HepG2 (cell line): ENCODE results near the gene ABI3. TPM values are rescaled to one million over a fixed set of nuclear protein-coding genes. Genes with fewer than 3 reads are reported as not detected.

ENCODE experiments used
- ATAC-seq: fragments of 200-7000 bp; cut with Tn5 transposase; 3 replicates; pipeline ENCODE4 v1.9.1; 2020; ENCODE audit warnings: mild to moderate bottlenecking, moderate library complexity
- BruUV-seq: library from RNA; stranded (reverse); fragments of 400-500 nt; replicated peaks from 2 replicates; lab custom pipeline; 2021; lab: Mats Ljungman, UMichigan
- CTCF ChIA-PET: fragments of 300-600 bp; formaldehyde crosslinking; extraction: SDS; loops from one replicate; lab custom pipeline; 2021; ENCODE audit warnings: low total read pairs, inconsistent platforms, low intra/inter-chr PET ratio; lab: Yijun Ruan, JAX
- POLR2A ChIA-PET: fragments of 350-600 bp; sonication (Branson Sonifier 250); formaldehyde crosslinking; loops from one replicate; lab custom pipeline; 2020; ENCODE audit warnings: antibody characterized with exemption, inconsistent platforms; lab: Yijun Ruan, JAX
- DNase-seq: peaks from one replicate; pipeline ENCODE4 v3.0.0-alpha.2; 2015; ENCODE audit warnings: low spot score
- FAIRE-seq: peaks from 3 replicates; lab custom pipeline; 2011; peaks lifted over from hg19 to GRCh38; lab: Jason Lieb, UNC
- H2AFZ ChIP-seq: one replicate; pipeline ENCODE4 v1.6.1; 2011; ENCODE audit warnings: low read length, inconsistent platforms
- H3K27ac ChIP-seq: fragments of 300-600 bp; 3 replicates; pipeline ENCODE4 v1.8.0; 2011; ENCODE audit warnings: mixed run types, mild to moderate bottlenecking, mixed read lengths, low read length, inconsistent platforms; ENCODE audit not compliant: insufficient read depth; ENCODE audit errors: extremely low read length
- H3K27me3 ChIP-seq, 2 experiments: fragments of 200-600 bp in 1 of 2; 2 replicates in 1 of 2; 3 replicates in 1 of 2; pipeline versions ENCODE4 v1.6.0 to v1.8.0; 2011; ENCODE audit warnings: low read length in 2 of 2, mild to moderate bottlenecking in 2 of 2, moderate library complexity in 2 of 2, inconsistent platforms in 1 of 2; ENCODE audit not compliant: insufficient read depth in 2 of 2, control insufficient read depth in 1 of 2
- H3K36me3 ChIP-seq, 2 experiments: fragments of 200-600 bp in 1 of 2; replicated peaks in 1 of 2; 2 replicates in 1 of 2; 3 replicates in 1 of 2; pipeline versions ENCODE4 v1.5.1 to v1.8.0; 2011; ENCODE audit warnings: low read length in 2 of 2, inconsistent platforms in 1 of 2; ENCODE audit not compliant: insufficient read depth in 2 of 2, control insufficient read depth in 1 of 2
- H3K4me1 ChIP-seq: 2 replicates; pipeline ENCODE4 v1.5.1; 2012; ENCODE audit warnings: low read length, inconsistent platforms; ENCODE audit not compliant: insufficient read depth
- H3K4me2 ChIP-seq: 2 replicates; pipeline ENCODE4 v1.6.0; 2011; ENCODE audit warnings: low read depth, low read length, inconsistent platforms
- H3K4me3 ChIP-seq, 3 experiments: fragments of 200-600 bp in 1 of 3; sonication (generic), shearing (Covaris generic) in 1 of 3; replicated peaks in 1 of 3; 2 replicates each; pipeline ENCODE4 v1.5.1; 2011 to 2016; ENCODE audit warnings: low read length in 3 of 3, inconsistent platforms in 2 of 3, low read depth in 2 of 3, mild to moderate bottlenecking in 2 of 3, control low read depth in 1 of 3, mixed read lengths in 1 of 3; ENCODE audit not compliant: insufficient read depth in 1 of 3
- H3K79me2 ChIP-seq: one replicate; pipeline ENCODE4 v1.6.1; 2011; ENCODE audit warnings: low read length, inconsistent platforms; ENCODE audit not compliant: insufficient read depth
- H3K9ac ChIP-seq: 2 replicates; pipeline ENCODE4 v1.6.0; 2011; ENCODE audit warnings: mild to moderate bottlenecking, low read depth, low read length, inconsistent platforms; ENCODE audit not compliant: insufficient read depth
- H3K9me3 ChIP-seq: 2 replicates; pipeline ENCODE4 v1.5.1; 2012; ENCODE audit warnings: mild to moderate bottlenecking, low read length
- H4K20me1 ChIP-seq: 2 replicates; pipeline ENCODE4 v1.6.0; 2011; ENCODE audit warnings: inconsistent platforms, mild to moderate bottlenecking, low read length, moderate library complexity; ENCODE audit not compliant: insufficient read depth
- MXI1 ChIP-seq: IDR thresholded peaks from 3 replicates; pipeline ENCODE4 v1.6.1; 2012; ENCODE audit warnings: low read depth, low read length, inconsistent platforms, borderline replicate concordance
- ZNF24 ChIP-seq: fragments of 450-650 bp; IDR thresholded peaks from 2 replicates; pipeline ENCODE4 v1.6.1; 2017; ENCODE audit warnings: antibody characterized with exemption, mild to moderate bottlenecking
- ZNF343 ChIP-seq: sonication (generic); formaldehyde crosslinking; IDR thresholded peaks from 2 replicates; pipeline ENCODE4 v1.4.0; 2020; ENCODE audit warnings: mild to moderate bottlenecking, missing genetic modification reagents
- ZNF772 ChIP-seq: sonication (generic); formaldehyde crosslinking; IDR thresholded peaks from 2 replicates; pipeline ENCODE4 v1.5.0; 2020; ENCODE audit warnings: mild to moderate bottlenecking, missing genetic modification reagents
- WGBS: methylation state at CpG from one replicate; pipeline ENCODE4 v1.1.6; 2017; ENCODE audit warnings: low lambda C conversion rate; 5-methylcytosine and 5-hydroxymethylcytosine counted together
- in situ Hi-C: cut with HindIII; loops from 2 replicates; pipeline ENCODE4 v1.10.0; 2017; ENCODE audit warnings: low pct_unique_long_range_greater_than_20kb; ENCODE audit not compliant: extremely low pct_ligation_motif_present
- intact Hi-C: fragments of 100-400 bp; cut with micrococcal nuclease; formaldehyde crosslinking; loops from one replicate; pipeline ENCODE4 v1.10.0; 2022; ENCODE audit not compliant: unreplicated experiment
- polyA plus RNA-seq, 8 experiments: library from polyadenylated mRNA; depleted of rRNA in 3 of 8; stranded (reverse) in 7 of 8; unstranded in 1 of 8; fragments of >200 nt; fragmentation: Illumina TruSeq in 4 of 8; extraction: Trizol in 4 of 8; gene quantifications; 2 replicates each; pipeline versions ENCODE4 v1.2.1 to v1.2.3, GENCODE V29; 2011 to 2016; ENCODE audit warnings: low read depth in 4 of 8, missing spikeins in 1 of 8, mixed read lengths in 1 of 8; ENCODE audit not compliant: insufficient read depth in 1 of 8
- total RNA-seq, 5 experiments: library from RNA; depleted of rRNA; stranded (reverse); fragments of >200 nt; fragmentation: Illumina TruSeq; extraction: Trizol; gene quantifications; 2 replicates each; pipeline ENCODE4 v1.2.3, GENCODE V29; 2016; ENCODE audit warnings: low read depth in 1 of 5
- TF ChIP-seq, protein P1 (sequence below): sonication (generic); formaldehyde crosslinking; IDR thresholded peaks from 2 replicates; pipeline ENCODE4 v1.4.0; 2020; ENCODE audit warnings: missing genetic modification reagents, borderline replicate concordance
- TF ChIP-seq, protein P2 (sequence below): sonication (generic); formaldehyde crosslinking; IDR thresholded peaks from 2 replicates; pipeline ENCODE4 v1.8.0; 2022; ENCODE audit warnings: mild to moderate bottlenecking, missing genetic modification reagents

The ABI3 gene
- total and polyA plus RNA-seq, 2 of the 13 experiments (the other 11 are each of a cell fraction or from before 2014, with no cell fraction given), result not detected

DNA sequence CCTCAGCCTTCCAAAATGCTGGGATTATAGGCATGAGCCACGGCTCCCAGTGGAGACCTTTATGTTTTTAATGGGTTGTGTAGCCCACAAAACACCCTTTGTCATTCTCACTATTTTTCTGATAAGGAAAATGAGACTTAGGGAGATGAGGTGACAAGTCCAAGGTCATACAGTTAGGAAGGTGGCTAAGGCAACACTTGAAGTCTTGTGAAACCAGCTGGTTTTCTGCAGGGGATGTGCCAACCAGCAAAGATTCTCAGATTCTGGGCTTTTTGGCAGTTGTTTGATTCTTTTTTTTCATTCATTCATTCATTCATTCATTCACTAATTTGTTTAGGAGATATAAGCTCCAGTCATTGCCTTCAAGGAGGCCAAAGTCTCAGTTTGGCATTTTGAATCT is 30.1 kb downstream of the ABI3 start:
- peaks cover 12% of the 10 kb centered on the region for H3K4me1 ChIP-seq
- intact Hi-C loops (no loop called here), in situ Hi-C loops (no loop called here)
- H4K20me1 ChIP-seq, result no peaks in the 10 kb centered on the region
- no peaks in the 10 kb centered on the region for H3K36me3 ChIP-seq
- no peaks in the 10 kb centered on the region for H3K79me2 ChIP-seq
- ATAC-seq (no peak), FAIRE-seq (no peak), DNase-seq (no peak)
- H3K9ac ChIP-seq, result no peak overlapping the region
- no peak overlapping the region for H3K27ac ChIP-seq
- no peak overlapping the region for H3K4me2 ChIP-seq
- no peak overlapping the region for H2AFZ ChIP-seq
- H3K4me3 ChIP-seq, result no peak overlapping the region
- H3K9me3 ChIP-seq, result no peaks in the 10 kb centered on the region
- CTCF ChIA-PET, result no interaction called here
- peaks cover 0 to 13% of the 10 kb centered on the region in 2 experiments; a peak in 4 of 5 replicates for H3K27me3 ChIP-seq
- BruUV-seq, result no TSS peak
- TF ChIP-seq, protein P1, sequence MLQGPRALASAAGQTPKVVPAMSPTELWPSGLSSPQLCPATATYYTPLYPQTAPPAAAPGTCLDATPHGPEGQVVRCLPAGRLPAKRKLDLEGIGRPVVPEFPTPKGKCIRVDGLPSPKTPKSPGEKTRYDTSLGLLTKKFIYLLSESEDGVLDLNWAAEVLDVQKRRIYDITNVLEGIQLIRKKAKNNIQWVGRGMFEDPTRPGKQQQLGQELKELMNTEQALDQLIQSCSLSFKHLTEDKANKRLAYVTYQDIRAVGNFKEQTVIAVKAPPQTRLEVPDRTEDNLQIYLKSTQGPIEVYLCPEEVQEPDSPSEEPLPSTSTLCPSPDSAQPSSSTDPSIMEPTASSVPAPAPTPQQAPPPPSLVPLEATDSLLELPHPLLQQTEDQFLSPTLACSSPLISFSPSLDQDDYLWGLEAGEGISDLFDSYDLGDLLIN, result no peak
- TF ChIP-seq ZNF24 (0 out of 2 replicates have a peak, but pooled peaks have one; percentile 66), MXI1 (no peak), ZNF772 (CRISPR knock-in tag) (no peak)
- TF ChIP-seq, protein P2, sequence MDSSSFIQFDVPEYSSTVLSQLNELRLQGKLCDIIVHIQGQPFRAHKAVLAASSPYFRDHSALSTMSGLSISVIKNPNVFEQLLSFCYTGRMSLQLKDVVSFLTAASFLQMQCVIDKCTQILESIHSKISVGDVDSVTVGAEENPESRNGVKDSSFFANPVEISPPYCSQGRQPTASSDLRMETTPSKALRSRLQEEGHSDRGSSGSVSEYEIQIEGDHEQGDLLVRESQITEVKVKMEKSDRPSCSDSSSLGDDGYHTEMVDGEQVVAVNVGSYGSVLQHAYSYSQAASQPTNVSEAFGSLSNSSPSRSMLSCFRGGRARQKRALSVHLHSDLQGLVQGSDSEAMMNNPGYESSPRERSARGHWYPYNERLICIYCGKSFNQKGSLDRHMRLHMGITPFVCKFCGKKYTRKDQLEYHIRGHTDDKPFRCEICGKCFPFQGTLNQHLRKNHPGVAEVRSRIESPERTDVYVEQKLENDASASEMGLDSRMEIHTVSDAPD (CRISPR knock-in tag), result no peak
- POLR2A ChIA-PET, result no interaction called here
- 0% methylated on average over 1 of the region's 1 CpG for WGBS

DNA sequence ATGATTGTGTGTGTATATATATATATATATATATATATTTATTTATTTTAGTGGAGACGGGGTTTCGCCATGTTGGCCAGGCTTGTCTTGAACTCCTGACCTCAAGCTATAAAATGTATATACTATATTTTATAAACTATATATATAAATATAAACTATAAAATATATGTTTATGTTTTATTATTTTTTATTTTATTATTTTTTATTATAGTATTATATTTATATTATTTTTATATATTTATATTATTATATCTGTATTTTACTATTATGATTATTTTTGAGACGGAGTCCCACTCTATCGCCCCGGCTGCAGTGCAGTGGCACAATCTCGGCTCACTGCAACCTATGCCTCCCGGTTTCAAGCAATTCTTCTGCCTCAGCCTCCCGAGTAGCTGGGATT is 30.5 kb downstream of the ABI3 start:
- no TSS peak for BruUV-seq
- no peak for DNase-seq

More for the DNA sequence above, 30.5 kb downstream of the ABI3 start:
- Histone ChIP-seq H3K4me3 (no peak overlapping the region), H3K36me3 (no peaks in the 10 kb centered on the region), H2AFZ (no peak overlapping the region), H4K20me1 (no peaks in the 10 kb centered on the region), H3K27ac (no peak overlapping the region), H3K4me1 (peaks cover 12% of the 10 kb centered on the region), H3K79me2 (no peaks in the 10 kb centered on the region), H3K9me3 (no peaks in the 10 kb centered on the region)
- intact Hi-C loops, result no loop called here
- in situ Hi-C loops, result no loop called here
- POLR2A ChIA-PET, result no interaction called here
- 62% methylated on average over 8 of the region's 8 CpGs for WGBS
- TF ChIP-seq ZNF343 (CRISPR knock-in tag), result no peak
- TF ChIP-seq, all 625 proteins: peak for 0
- no peak for ATAC-seq
- Histone ChIP-seq H3K9ac (no peak overlapping the region), H3K4me2 (no peak overlapping the region), H3K27me3 (peaks cover 0 to 13% of the 10 kb centered on the region in 2 experiments; a peak in 4 of 5 replicates)
- FAIRE-seq, result no peak
- CTCF ChIA-PET, result no interaction called here
